ENCODE data around the gene APEX1.

- TF ChIP-seq, protein P1, sequence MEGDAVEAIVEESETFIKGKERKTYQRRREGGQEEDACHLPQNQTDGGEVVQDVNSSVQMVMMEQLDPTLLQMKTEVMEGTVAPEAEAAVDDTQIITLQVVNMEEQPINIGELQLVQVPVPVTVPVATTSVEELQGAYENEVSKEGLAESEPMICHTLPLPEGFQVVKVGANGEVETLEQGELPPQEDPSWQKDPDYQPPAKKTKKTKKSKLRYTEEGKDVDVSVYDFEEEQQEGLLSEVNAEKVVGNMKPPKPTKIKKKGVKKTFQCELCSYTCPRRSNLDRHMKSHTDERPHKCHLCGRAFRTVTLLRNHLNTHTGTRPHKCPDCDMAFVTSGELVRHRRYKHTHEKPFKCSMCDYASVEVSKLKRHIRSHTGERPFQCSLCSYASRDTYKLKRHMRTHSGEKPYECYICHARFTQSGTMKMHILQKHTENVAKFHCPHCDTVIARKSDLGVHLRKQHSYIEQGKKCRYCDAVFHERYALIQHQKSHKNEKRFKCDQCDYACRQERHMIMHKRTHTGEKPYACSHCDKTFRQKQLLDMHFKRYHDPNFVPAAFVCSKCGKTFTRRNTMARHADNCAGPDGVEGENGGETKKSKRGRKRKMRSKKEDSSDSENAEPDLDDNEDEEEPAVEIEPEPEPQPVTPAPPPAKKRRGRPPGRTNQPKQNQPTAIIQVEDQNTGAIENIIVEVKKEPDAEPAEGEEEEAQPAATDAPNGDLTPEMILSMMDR (IDR thresholded peaks at IDR 0.05) = no peak
- TF ChIP-seq ZFX (IDR thresholded peaks at IDR 0.05; ENCODE audit: borderline replicate concordance) = no peak
Measured at GRCh38 chr14:20461225-20462141, 6.5 kb downstream of the APEX1 start, which contains the start of gene PIP4P1.

All from 22Rv1 (cell line).